Adipocyte (in vitro differentiated cells): Measurements from ENCODE around the gene AKR1B15.

ENCODE experiments used
- DNase-seq: peaks from one replicate; pipeline ENCODE4 v3.0.0-alpha.2; 2015; ENCODE audit warnings: low read depth
- H3K27me3 ChIP-seq: replicated peaks from 2 replicates; pipeline ENCODE4 v1.7.0; 2013; ENCODE audit warnings: mild to moderate bottlenecking, low read length, moderate library complexity; ENCODE audit not compliant: control insufficient read depth, insufficient read depth
- H3K36me3 ChIP-seq: 2 replicates; pipeline ENCODE4 v1.7.0; 2013; ENCODE audit warnings: low read length, mild to moderate bottlenecking, moderate library complexity; ENCODE audit not compliant: control insufficient read depth, insufficient read depth, severe bottlenecking
- H3K4me1 ChIP-seq: 2 replicates; pipeline ENCODE4 v1.7.0; 2013; ENCODE audit warnings: mild to moderate bottlenecking, low read length, moderate library complexity; ENCODE audit not compliant: control insufficient read depth, insufficient read depth
- H3K4me3 ChIP-seq: 2 replicates; pipeline ENCODE4 v1.7.0; 2013; ENCODE audit warnings: mild to moderate bottlenecking, low read length, moderate library complexity
- H3K9ac ChIP-seq: 2 replicates; pipeline ENCODE4 v1.7.0; 2013; ENCODE audit warnings: mild to moderate bottlenecking, low read length, moderate library complexity
- H3K9me3 ChIP-seq: 2 replicates; pipeline ENCODE4 v1.7.0; 2013; ENCODE audit warnings: mild to moderate bottlenecking, low read length, moderate library complexity; ENCODE audit not compliant: control insufficient read depth

The AKR1B15 gene

DNA sequence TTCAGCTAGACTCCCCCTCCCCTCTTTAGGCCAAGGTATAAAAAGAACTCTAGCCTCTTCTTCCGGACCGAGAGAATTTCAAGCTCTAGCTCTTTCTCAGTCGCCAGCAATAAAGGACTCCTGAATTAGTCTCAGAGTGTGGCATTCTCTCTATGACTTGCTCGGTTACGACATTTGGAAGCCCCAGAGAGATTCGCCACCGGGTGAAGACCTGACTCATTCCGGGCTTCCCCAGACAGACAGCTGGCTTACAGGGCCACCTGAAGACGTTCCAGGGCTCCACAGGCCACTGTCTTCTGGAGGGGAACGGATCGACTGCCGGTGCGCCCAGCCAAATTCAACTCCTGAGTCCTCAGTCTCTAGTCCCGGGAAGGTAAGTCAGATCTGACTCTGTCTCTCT, at the start of gene AKR1B15:
TSS of gene AKR1B15 (plus strand) at position 234 of the 400 bp plus-strand sequence. CDS start 15,510 bp downstream, outside the sequence.
- Histone ChIP-seq H3K4me1 (peaks cover 21% of the 10 kb centered on the region), H3K9me3 (no peaks in the 10 kb centered on the region), H3K27me3 (peaks cover 8% of the 10 kb centered on the region), H3K36me3 (no peaks in the 10 kb centered on the region), H3K4me3 (peak within 1 kb of the TSS; percentile 75), H3K9ac (peak within 1 kb of the TSS; percentile 73)
- DNase-seq, result no peak

DNA sequence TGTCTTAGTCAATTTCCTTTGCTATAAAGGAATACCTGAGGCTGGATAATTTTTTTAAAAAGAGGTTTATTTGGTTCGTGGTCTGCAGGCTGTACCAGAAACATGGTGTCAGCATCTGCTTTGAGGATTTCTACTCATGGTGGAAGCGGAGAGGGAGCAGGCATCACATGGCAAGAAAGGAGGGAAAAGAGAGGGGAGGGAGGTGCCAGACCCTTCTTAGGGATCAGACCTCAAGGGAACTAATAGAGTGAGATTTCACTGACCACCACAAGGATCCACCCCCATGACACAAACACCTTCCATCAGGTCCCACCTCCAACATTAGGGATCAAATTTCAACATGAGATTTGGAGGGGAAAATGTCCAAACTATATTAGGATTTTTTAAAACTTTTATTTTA, 48.5 kb upstream of the AKR1B15 start:
- H3K4me3 ChIP-seq, result no peak overlapping the region

DNA sequence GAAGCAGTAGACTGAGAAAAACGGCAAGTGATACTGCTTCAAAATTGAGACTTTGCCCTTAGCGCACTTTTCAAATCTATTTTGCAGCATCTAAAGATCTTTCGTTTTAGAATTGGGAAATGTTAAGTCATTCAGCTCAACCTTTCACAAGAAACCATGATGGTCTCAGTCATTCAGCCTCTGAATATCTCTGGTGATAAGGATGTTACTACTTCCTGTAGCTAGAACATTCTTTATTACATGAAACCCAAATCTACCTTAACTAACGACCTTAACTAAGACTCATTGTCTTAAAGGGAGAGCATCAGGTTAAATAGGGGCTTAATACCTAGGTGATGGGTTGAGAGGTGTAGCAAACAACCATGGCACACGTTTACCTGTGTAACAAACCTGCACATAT, 47.9 kb upstream of the AKR1B15 start:
- Histone ChIP-seq H3K36me3 (no peaks in the 10 kb centered on the region), H3K9ac (no peak overlapping the region), H3K27me3 (no peaks in the 10 kb centered on the region), H3K9me3 (no peaks in the 10 kb centered on the region), H3K4me1 (peaks cover 7% of the 10 kb centered on the region), H3K4me3 (no peak overlapping the region)
- DNase-seq, result no peak

More for the DNA sequence above, 48.5 kb upstream of the AKR1B15 start:
- peaks cover 7% of the 10 kb centered on the region for H3K4me1 ChIP-seq
- H3K36me3 ChIP-seq, result no peaks in the 10 kb centered on the region
- DNase-seq, result no peak
- no peak overlapping the region for H3K9ac ChIP-seq
- H3K27me3 ChIP-seq, result no peaks in the 10 kb centered on the region
- H3K9me3 ChIP-seq, result no peaks in the 10 kb centered on the region

DNA sequence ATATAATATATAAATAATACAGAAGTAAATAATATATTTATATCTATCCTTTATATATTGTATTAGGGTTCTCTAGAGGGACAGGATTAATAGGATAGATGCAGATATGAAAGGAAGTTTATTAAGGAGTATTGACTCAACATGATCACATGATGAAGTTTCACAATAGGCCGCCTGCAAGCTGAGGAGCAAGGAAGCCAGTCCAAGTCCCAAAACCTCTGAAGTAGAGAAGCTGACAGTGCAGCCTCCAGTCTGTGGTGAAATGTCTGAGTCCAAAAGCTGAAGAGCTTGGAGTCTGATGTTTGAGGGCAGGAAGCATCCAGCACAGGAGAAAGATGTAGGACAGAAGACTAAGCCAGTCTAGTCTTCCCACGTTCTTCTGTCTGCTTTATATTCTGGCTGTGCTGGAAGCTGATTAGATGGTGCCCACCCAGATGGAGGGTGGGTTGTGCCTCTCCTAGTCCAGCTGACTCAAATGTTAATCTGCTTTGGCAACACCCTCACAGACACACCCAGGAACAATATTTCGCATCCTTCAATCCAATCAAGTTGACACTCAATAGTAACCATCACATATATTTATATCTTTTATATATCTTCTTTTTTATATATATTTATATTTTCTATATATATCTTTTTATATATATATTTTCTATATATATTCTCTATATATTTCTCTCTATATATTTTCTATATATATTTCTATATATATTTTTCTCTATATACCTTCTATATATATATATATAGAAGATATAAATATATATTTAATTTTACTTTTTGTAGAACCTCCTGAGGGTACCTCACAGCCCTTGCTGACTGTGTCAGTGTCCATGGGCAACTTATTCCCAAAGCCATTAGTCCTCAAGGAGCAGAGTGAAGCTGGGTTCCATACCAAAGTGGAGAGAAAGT, 46.2 kb upstream of the AKR1B15 start:
- no peaks in the 10 kb centered on the region for H3K27me3 ChIP-seq
- H3K9ac ChIP-seq, result no peak overlapping the region
- H3K36me3 ChIP-seq, result no peaks in the 10 kb centered on the region
- no peaks in the 10 kb centered on the region for H3K9me3 ChIP-seq
- H3K4me3 ChIP-seq, result no peak overlapping the region
- peak; percentile 50 for DNase-seq
- peaks cover 7% of the 10 kb centered on the region for H3K4me1 ChIP-seq

DNA sequence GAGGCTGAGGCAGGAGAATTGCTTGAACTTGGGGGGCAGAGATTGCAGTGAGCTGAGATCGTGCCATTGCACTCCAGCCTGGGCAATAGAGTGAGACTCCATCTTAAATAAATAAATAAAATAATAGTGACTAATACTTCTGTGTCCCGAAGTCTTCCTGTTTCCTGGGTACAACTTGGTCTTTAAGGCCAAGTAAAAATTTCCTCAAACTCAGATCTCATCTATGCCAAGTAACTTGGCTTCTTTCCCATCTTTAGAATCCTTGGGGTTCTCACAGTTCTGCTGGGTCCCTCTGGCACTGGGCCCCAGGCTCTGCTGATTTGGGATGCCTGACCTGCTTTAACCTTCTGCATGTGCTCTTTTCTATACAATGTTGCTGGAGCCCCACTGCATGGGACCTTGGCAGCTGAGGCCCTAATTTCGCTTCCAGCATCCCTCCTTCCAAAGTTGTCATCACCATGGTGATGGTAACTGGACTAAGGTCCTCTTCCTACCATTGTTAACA, 44.2 kb upstream of the AKR1B15 start:
- Histone ChIP-seq H3K36me3 (no peaks in the 10 kb centered on the region), H3K27me3 (no peaks in the 10 kb centered on the region), H3K9me3 (no peaks in the 10 kb centered on the region), H3K4me1 (peaks cover 15% of the 10 kb centered on the region), H3K9ac (no peak overlapping the region), H3K4me3 (no peak overlapping the region)
- DNase-seq, result no peak

DNA sequence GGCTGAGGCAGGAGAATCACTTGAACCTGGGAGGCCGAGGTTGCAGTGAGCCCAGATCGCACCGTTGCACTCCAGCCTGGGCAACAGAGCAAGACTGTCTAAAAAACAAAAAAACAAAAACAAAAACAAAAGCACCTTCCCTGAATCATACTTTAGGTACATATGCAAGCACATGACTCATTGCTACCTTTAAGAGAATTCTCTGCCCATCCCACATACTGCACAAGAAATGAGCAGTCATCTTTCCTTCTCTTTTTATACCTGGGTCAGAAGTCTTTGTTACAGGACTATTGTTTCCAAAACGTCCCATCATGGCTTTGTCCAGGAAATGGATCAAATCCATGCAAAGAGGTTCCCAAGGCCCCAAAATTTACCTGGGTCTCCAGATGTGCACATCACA, 43.1 kb upstream of the AKR1B15 start:
- no peaks in the 10 kb centered on the region for H3K9me3 ChIP-seq

DNA sequence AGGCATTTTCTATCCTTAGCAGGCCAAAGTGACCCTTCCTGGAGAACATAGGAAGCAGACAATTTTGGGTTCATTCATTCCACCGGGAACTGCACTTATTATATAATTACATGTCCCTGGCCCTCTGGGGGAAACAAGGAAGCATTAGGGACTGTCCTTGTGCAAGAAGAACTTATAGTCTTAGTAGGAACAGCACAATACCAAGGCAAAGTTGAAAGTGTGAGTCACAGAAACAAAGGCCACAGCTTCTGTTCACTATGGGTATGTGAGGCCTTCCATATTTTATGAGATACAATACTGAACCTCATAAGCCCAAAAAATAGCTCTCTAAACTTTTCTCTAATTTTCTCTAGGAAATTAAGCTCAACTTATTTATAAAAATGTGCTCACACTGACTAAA, 39.9 kb upstream of the AKR1B15 start:
- no peak for DNase-seq
- H3K27me3 ChIP-seq, result no peaks in the 10 kb centered on the region
- H3K4me1 ChIP-seq, result peaks cover 7% of the 10 kb centered on the region
- no peak overlapping the region for H3K9ac ChIP-seq
- no peak overlapping the region for H3K4me3 ChIP-seq
- no peaks in the 10 kb centered on the region for H3K9me3 ChIP-seq
- H3K36me3 ChIP-seq, result no peaks in the 10 kb centered on the region

More for the DNA sequence above, 43.1 kb upstream of the AKR1B15 start:
- Histone ChIP-seq H3K27me3 (no peaks in the 10 kb centered on the region), H3K9ac (no peak overlapping the region), H3K4me3 (no peak overlapping the region), H3K36me3 (no peaks in the 10 kb centered on the region), H3K4me1 (peaks cover 15% of the 10 kb centered on the region)
- DNase-seq, result no peak

DNA sequence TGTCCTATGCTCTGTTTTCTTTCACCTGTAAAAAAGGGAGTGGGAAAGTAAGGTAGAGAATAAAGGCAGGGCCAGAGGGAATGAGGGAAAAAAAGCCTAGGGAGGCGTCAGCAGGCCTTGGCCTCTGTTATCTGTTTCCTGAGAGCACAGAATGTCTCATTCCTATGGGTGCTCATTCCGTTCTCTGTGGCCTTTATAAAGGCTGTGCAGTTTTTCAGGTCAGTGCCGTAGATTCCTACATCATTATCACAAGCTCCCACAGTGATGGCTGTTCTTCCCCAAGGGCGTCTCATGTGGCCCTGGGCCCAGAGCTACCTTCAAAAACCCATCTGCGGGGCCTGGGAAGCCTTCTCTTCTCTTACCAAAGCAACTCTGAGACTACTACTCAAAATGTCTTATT, 38.3 kb upstream of the AKR1B15 start:
- peaks cover 18% of the 10 kb centered on the region for H3K4me1 ChIP-seq
- H3K9me3 ChIP-seq, result no peaks in the 10 kb centered on the region
- no peaks in the 10 kb centered on the region for H3K36me3 ChIP-seq
- no peak overlapping the region for H3K4me3 ChIP-seq
- H3K9ac ChIP-seq, result no peak overlapping the region
- no peaks in the 10 kb centered on the region for H3K27me3 ChIP-seq
- DNase-seq, result no peak

DNA sequence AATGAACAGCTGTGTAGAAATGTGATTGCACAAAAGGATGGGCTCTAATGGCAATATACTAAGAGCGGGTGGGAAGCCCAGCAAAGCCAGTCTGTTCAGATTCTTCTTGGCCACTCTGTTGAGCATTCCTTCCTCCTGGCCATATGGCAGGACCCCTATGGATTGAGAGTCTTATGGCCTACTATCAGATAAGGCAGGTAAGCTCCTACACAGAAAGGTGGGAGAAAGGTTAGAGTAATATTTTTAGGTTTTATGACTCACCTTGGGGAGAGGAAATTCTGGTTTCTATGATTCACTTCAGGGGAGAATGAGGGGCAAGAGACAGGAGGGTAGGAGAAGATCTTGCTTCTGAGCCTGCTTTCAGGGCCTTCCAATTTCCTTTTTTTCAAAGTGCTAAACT, 36.6 kb upstream of the AKR1B15 start:
- Histone ChIP-seq H3K36me3 (no peaks in the 10 kb centered on the region), H3K27me3 (no peaks in the 10 kb centered on the region), H3K4me3 (no peak overlapping the region), H3K4me1 (peaks cover 26% of the 10 kb centered on the region), H3K9me3 (no peaks in the 10 kb centered on the region), H3K9ac (no peak overlapping the region)
- DNase-seq, result no peak

DNA sequence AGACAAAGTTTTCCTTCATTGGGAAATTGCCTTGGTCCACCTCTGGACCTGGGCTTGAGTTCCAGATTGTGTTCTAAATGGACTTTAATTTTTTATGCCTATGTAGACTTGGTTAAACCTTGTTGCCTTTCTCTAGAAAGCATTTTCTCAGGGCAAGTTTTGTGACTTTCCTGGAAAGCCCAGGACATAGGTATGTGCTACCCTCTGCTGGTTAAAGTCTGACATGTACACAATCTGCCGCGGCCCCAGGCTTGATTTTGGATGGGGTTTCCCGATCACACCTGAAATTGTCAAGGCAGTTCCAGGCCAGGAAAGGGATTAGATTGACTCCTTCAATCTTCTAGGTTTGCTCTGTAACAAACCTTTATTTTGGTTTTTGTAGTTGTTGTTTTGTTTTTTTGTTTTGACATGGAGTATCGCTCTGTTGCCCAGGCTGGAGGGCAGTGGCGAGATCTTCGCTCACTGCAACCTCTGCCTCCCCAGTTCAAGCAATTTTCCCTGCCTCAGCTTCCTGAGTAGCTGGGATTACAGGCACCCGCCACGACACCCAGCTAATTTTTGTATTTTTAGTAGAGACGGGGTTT, 35.6 kb upstream of the AKR1B15 start:
- Histone ChIP-seq H3K9ac (no peak overlapping the region), H3K36me3 (no peaks in the 10 kb centered on the region), H3K4me1 (peaks cover 26% of the 10 kb centered on the region), H3K27me3 (no peaks in the 10 kb centered on the region), H3K4me3 (no peak overlapping the region), H3K9me3 (no peaks in the 10 kb centered on the region)
- peak; percentile 86 for DNase-seq

DNA sequence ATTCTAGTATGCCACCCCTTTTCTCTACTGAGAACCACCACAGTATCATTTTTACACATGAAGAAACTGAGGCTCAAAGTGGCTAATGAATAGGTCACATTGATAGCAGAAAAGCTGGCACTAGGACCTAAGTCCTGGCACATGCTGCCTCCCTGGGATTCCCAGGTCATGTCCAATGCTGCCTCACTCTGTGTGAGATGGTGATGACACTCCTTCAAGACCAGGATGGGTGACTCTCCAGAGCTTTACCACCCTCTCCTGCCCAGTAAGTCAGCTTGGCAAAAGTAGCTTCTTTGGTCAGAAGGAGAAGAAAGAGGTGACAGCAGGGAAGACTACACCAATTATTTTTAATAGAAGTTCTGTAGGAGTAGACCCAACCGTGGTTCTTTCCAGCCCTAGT, 34.8 kb upstream of the AKR1B15 start:
- no peaks in the 10 kb centered on the region for H3K9me3 ChIP-seq
- H3K4me1 ChIP-seq, result peaks cover 21% of the 10 kb centered on the region
- no peaks in the 10 kb centered on the region for H3K36me3 ChIP-seq
- no peak for DNase-seq
- no peak overlapping the region for H3K4me3 ChIP-seq
- no peaks in the 10 kb centered on the region for H3K27me3 ChIP-seq
- no peak overlapping the region for H3K9ac ChIP-seq
